HG03354 (cell line): Measurements from ENCODE around the gene MPP3.

Source experiments
- ATAC-seq: cut with Tn5 transposase; IDR thresholded peaks from one replicate; pipeline ENCODE4 v1.9.1; 2021; ENCODE audit warnings: mild to moderate bottlenecking; ENCODE audit not compliant: unreplicated experiment, poor library complexity, severe bottlenecking

Gene MPP3

GRCh38 chr17:43839670-43840108, 6.7 kb upstream of the MPP3 start:
- ATAC-seq = no peak

GRCh38 chr17:43834106-43834505, 1.2 kb upstream of the MPP3 start:
- no peak for ATAC-seq

GRCh38 chr17:43832168-43832975, 574 bp downstream of the MPP3 start:
- no peak for ATAC-seq

GRCh38 chr17:43831633-43832032, 1.3 kb downstream of the MPP3 start:
- ATAC-seq = no peak

GRCh38 chr17:43830510-43831140, 2.3 kb downstream of the MPP3 start:
- ATAC-seq = no peak

- no peak for ATAC-seq
These were observed 3.2 kb downstream of the MPP3 start for GRCh38 chr17:43829738-43830137.

- ATAC-seq = no peak
These were observed 5.3 kb downstream of the MPP3 start for GRCh38 chr17:43827596-43827995.

GRCh38 chr17:43826206-43826605, 6.7 kb downstream of the MPP3 start:
- no peak for ATAC-seq

- ATAC-seq = no peak
These were observed 7.4 kb downstream of the MPP3 start for GRCh38 chr17:43825567-43825966.

- no peak for ATAC-seq
These were observed 9.4 kb downstream of the MPP3 start for GRCh38 chr17:43823350-43824084.

GRCh38 chr17:43822570-43823190, 10.3 kb downstream of the MPP3 start:
- no peak for ATAC-seq

GRCh38 chr17:43820759-43821158, 12.2 kb downstream of the MPP3 start:
- no peak for ATAC-seq

GRCh38 chr17:43818966-43819365, 14.0 kb downstream of the MPP3 start:
- no peak for ATAC-seq

- ATAC-seq = no peak
These were observed 15.1 kb downstream of the MPP3 start for GRCh38 chr17:43817826-43818225.

- no peak for ATAC-seq
These were observed 16.3 kb downstream of the MPP3 start for GRCh38 chr17:43816336-43817320.

- no peak for ATAC-seq
These were observed 18.2 kb downstream of the MPP3 start for GRCh38 chr17:43814714-43815113.

- ATAC-seq = no peak
These were observed 18.9 kb downstream of the MPP3 start for GRCh38 chr17:43814026-43814425.

GRCh38 chr17:43813386-43813785, 19.6 kb downstream of the MPP3 start:
- ATAC-seq = no peak
